Erythroblast (primary cell): ENCODE data around the gene FGR.

Source experiments
- DNase-seq, 2 experiments: peaks; one replicate each; lab custom pipeline; 2025; lab: John Stamatoyannopoulos, UW
- GATA1 ChIP-seq: IDR thresholded peaks from 2 replicates; pipeline ENCODE4 v1.6.1; 2011; ENCODE audit warnings: low read depth, mild to moderate bottlenecking, control low read depth, low read length, moderate library complexity
- POLR2A ChIP-seq: IDR thresholded peaks from 2 replicates; pipeline ENCODE4 v1.6.1; 2011; ENCODE audit warnings: mild to moderate bottlenecking, low read length

The FGR gene

DNA sequence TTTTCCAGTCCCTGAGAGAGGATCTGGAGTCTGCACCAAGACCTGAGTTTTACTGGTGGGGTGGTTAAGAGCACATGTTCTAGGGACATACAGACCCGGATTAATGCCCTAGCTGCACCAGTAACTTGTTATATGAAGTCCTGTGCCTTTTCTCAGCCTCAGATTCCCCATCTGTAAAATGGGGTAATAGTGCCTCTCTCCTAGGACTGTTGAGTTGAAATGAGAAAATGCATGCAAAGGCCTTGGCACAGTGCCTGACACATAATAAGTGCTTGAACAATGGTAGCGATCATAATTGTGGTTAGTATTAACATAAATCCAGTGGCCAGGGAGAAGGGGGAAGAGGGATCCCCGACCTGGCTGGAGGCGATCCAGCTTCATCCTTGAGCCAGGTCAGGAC is 43.4 kb downstream of the FGR start:
- DNase-seq = peak in 1 of 2 experiments; percentile 23
- TF ChIP-seq POLR2A (no peak), GATA1 (no peak)

DNA sequence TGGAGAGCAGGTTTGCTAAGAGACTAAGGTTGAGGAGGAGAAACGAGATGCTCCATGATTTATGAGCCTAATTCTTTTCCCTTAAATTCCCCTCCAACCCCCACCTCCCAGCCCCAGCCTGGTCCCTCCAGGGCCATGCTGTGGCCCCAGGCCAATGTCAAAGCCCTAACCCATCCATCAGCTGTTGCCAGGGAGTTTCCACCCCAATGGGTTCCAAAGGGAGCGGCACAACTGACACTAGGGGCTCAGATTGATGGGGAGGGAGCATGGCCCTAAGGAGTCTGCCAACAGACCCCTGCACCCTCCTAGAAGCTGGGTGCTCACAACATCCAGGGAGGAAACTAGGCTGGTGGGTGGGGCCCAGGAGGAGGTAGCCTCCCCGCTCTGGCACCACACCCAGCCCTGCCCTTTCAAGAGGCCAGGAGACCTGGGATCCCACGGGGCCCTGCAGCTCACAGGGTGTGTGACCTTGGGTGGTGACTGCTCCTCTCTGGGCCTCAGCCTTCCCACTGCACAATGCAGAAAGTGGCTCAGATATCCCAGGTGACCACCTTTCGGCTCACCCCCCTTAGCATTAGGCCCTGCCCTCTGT is 44.0 kb downstream of the FGR start:
- no peak for TF ChIP-seq GATA1
- TF ChIP-seq POLR2A = no peak
- DNase-seq = peak in 1 of 2 experiments; percentile 37

GRCh38 chr1:27589841-27590426 is 45.1 kb downstream of the FGR start:
- peak in 1 of 2 experiments; percentile 19 for DNase-seq
- no peak for TF ChIP-seq POLR2A
- no peak for TF ChIP-seq GATA1

DNA sequence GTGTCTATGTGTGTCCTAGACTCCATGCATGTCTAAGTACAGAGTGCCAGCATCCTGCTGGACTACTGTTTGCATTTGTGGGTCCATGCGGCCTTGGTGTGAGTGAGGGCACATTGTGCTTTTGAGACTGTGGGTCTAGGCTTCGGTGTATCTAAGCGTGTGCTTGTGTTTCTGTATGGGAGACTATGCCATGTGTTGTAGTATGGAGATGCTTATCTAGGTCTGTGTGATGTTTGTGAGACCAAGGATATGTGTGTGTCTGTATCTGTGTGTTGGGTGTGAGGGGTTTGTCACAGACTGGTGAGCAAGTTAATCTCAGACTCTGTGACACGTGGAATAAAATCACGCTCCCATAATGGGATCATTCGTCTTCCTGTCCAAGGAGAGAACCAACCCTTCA is 45.5 kb downstream of the FGR start:
- no peak for DNase-seq

DNA sequence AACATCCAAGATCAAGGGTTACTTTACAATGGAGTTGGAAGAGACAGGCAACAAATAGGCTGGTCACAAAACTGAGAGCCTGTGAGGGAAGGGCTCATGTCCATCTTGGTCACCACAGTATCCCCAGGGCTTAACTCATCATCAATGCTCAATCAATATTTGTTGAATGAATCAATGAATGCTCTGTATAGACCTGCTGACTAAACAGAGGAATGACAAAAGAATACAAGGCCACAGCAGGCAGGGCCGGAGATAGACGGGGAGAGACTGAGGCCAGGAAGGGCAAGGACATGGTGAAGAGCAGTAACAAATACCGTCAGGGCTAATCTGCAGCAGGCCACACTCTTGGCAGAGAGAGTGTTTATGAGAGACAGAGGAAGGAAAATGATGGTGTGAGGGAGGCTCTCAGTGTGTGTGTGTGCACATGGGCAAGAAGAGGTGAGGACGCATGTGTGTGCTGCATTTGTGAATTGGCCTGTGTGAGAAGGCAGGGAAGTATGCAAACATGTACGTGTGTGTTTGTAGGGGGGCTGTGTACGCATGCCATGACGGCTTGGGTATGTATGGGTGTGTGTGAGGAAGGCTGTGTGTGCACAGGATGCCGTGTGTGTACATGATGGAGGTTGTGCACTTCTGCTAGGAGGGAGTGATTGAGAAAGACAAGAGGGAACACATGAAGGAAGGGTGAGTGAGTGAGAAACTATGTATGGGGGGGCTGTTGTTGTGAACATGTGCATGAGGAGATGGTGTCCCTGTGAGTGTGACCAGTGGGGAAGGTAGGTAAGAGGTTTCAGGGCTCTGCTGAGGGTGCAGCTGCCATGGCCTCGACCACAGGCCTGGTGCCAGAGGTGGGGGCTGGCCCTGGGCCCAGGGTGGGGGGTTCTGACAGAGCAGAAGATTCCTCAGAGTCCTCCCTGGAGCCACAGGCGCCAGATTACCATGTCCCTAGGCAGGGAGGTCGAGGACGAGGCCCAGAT is 46.4 kb downstream of the FGR start:
- no peak for DNase-seq
- no peak for TF ChIP-seq POLR2A
- TF ChIP-seq GATA1 = no peak

More for the DNA sequence above, 45.5 kb downstream of the FGR start:
- TF ChIP-seq GATA1 (no peak), POLR2A (no peak)

GRCh38 chr1:27585684-27586083 is 49.3 kb downstream of the FGR start:
- DNase-seq = no peak
- no peak for TF ChIP-seq POLR2A
- TF ChIP-seq GATA1 = no peak

DNA sequence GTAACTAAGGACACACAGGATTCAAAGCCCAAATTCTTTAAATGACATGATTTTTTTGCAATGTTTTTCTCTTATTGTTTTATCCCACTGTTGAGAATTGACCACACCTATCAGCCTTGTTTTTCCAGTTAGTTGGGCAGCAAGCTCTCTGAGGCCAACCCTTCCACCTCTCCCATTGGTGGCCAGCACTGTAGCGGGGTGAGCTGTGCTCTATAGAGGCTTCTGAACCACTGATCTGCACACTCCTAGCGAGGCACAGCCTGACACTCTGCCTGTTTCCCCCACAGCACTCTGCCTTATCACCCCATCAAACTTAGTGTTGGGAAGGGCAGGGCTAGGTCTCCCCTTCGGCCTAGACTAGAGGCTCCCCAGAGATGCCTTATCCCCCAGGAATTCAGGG is 50.5 kb downstream of the FGR start:
- TF ChIP-seq GATA1 = no peak
- DNase-seq = no peak

GRCh38 chr1:27583479-27583878 is 51.5 kb downstream of the FGR start:
- DNase-seq = no peak
- TF ChIP-seq GATA1 (no peak), POLR2A (no peak)

DNA sequence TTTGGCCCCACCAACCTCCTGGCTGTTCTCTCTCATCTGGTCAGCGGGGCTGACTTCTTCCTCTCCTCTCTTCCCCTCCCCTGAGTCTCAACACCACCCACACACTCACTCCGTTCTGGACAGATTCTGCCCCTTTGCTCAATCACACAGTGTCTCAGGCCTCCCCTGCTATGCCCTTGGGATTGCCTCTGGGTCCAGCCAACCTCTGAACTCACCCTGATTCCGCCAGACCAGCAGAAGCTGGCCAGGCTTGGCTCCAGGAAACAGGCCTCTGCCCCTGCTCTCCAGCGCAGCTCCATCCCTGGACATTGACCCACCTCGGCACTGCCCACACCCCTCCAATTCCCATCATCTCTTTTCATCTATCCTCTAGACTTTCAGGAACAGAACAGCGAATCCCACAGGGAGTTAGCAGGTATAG is 53.2 kb downstream of the FGR start:
- no peak for DNase-seq
- TF ChIP-seq GATA1 (no peak), POLR2A (no peak)

GRCh38 chr1:27577504-27578188 is 57.3 kb downstream of the FGR start:
- DNase-seq = no peak
- TF ChIP-seq POLR2A = no peak
- no peak for TF ChIP-seq GATA1

GRCh38 chr1:27576806-27577227 is 58.2 kb downstream of the FGR start:
- DNase-seq = no peak
- TF ChIP-seq POLR2A (no peak), GATA1 (no peak)

DNA sequence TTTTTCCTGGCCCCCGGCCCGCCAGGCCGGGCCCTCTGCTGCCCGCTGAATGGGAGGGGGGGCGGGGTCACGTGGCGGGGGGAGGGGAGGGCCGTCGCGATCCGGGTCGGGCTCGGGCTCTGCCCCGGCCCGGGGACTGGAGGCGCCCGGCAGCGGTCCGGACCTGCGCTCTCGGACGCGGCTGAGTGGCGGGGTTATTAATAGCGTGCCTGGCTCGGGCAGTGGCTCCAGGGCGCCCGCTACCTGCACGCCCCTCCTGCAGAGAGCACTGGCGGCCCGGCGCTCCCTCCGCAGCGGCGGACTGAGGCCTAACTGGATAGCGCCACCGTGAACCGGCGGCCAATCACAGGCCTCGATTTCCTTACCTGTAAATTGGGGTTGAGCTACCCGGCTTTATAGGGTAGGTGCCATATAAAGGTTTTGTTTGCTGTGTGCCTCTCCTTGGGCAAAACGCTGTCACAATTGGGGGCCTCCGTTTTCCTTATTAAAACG is 59.1 kb downstream of the FGR start:
- TF ChIP-seq GATA1 (no peak), POLR2A (no peak)
- peak in 1 of 2 experiments; percentile 48 for DNase-seq

- no peak for TF ChIP-seq GATA1
- no peak for TF ChIP-seq POLR2A
- DNase-seq = peak in 1 of 2 experiments; percentile 38
These were observed 59.8 kb downstream of the FGR start for GRCh38 chr1:27574871-27575831.
